Progenitor cell of endocrine pancreas (in vitro differentiated cells): Measurements from ENCODE around the gene MATN1. TPM values are rescaled to one million over a fixed set of nuclear protein-coding genes. Genes with fewer than 3 reads are reported as not detected.

ENCODE experiments used
- DNase-seq: peaks from one replicate; pipeline ENCODE4 v3.0.0; 2021; ENCODE audit warnings: low spot score; ENCODE audit not compliant: unreplicated experiment
- H3K27ac Mint-ChIP-seq: 2 replicates; pipeline ENCODE4 v1.8.0; 2021; ENCODE audit warnings: mild to moderate bottlenecking, moderate library complexity, mixed read lengths
- H3K27me3 Mint-ChIP-seq: 2 replicates; pipeline ENCODE4 v1.8.0; 2021; ENCODE audit warnings: mixed read lengths
- H3K36me3 Mint-ChIP-seq: 2 replicates; pipeline ENCODE4 v1.8.0; 2022; ENCODE audit warnings: mixed read lengths; ENCODE audit not compliant: insufficient read depth
- H3K4me1 Mint-ChIP-seq: 2 replicates; pipeline ENCODE4 v1.8.0; 2021; ENCODE audit warnings: low read depth, mixed read lengths
- H3K4me3 Mint-ChIP-seq: 2 replicates; pipeline ENCODE4 v1.8.0; 2021; ENCODE audit warnings: low read depth, mild to moderate bottlenecking, moderate library complexity, mixed read lengths
- H3K9me3 Mint-ChIP-seq: 2 replicates; pipeline ENCODE4 v1.8.0; 2021; ENCODE audit warnings: low read depth, mixed read lengths
- total RNA-seq: library from RNA; stranded (reverse); gene quantifications from 2 replicates; pipeline ENCODE4 v1.2.1, GENCODE V29; 2021
- TF ChIP-seq, protein P1 (sequence below): fragments of 200-600 bp; sonication (generic); IDR thresholded peaks from one replicate; pipeline ENCODE4 v1.5.0; 2021; ENCODE audit warnings: antibody characterized with exemption, mild to moderate bottlenecking; ENCODE audit not compliant: unreplicated experiment

The MATN1 gene
- total RNA-seq, 1 donor from 2014 or later = 0.14 TPM

DNA sequence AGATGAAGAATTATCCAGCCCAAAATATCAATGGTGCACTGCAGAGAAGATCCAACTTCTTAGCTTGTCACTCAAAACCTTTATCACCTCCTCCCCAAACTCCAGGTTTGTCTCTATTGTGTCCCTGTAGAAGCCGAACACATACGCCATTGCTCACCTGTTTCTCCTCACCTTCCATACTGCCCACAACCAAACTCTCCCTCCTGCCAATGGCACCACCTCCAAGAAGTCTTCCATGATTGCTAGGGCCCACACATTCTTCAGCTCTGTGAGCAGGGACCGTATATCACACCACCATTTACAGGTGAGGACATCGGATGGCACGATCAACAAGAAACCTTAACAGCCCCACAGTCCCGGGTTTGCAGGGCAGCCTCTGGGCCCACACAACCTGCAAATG is 31.9 kb upstream of the MATN1 start:
- no peak for DNase-seq
- H3K36me3 Mint-ChIP-seq = no peaks in the 10 kb centered on the region
- TF ChIP-seq, protein P1, sequence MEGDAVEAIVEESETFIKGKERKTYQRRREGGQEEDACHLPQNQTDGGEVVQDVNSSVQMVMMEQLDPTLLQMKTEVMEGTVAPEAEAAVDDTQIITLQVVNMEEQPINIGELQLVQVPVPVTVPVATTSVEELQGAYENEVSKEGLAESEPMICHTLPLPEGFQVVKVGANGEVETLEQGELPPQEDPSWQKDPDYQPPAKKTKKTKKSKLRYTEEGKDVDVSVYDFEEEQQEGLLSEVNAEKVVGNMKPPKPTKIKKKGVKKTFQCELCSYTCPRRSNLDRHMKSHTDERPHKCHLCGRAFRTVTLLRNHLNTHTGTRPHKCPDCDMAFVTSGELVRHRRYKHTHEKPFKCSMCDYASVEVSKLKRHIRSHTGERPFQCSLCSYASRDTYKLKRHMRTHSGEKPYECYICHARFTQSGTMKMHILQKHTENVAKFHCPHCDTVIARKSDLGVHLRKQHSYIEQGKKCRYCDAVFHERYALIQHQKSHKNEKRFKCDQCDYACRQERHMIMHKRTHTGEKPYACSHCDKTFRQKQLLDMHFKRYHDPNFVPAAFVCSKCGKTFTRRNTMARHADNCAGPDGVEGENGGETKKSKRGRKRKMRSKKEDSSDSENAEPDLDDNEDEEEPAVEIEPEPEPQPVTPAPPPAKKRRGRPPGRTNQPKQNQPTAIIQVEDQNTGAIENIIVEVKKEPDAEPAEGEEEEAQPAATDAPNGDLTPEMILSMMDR = no peak
- peaks cover 10% of the 10 kb centered on the region for H3K27me3 Mint-ChIP-seq
- no peaks in the 10 kb centered on the region for H3K4me1 Mint-ChIP-seq
- no peaks in the 10 kb centered on the region for H3K9me3 Mint-ChIP-seq
- no peak overlapping the region for H3K27ac Mint-ChIP-seq
- no peak overlapping the region for H3K4me3 Mint-ChIP-seq

DNA sequence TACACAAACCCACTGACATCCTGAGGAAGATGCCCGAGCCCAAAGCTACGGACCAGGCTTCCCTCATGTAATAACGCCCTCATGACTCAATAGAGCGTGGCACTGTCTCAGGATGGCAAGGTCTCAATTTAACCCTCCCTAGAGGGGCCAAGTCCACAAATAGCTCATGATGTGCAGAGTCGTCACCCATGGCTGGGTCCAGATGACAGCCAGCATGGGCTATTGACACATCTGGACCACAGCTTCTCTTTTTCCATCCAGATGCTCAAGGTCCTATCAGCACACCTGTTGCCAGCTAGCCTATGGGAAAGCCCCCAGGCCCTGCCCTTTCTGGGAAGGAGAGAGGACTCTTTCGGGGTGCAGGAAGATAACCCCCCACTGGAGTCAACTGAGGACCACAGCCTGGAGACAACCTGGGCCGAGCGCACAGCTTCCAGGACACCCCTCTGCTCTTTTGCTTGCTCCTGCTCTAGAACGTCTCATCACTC is 31.3 kb upstream of the MATN1 start:
- no peaks in the 10 kb centered on the region for H3K36me3 Mint-ChIP-seq
- H3K4me3 Mint-ChIP-seq = no peak overlapping the region
- no peaks in the 10 kb centered on the region for H3K4me1 Mint-ChIP-seq
- H3K9me3 Mint-ChIP-seq = no peaks in the 10 kb centered on the region
- TF ChIP-seq, protein P1 = no peak
- no peak for DNase-seq
- H3K27ac Mint-ChIP-seq = no peak overlapping the region
- H3K27me3 Mint-ChIP-seq = peaks cover 10% of the 10 kb centered on the region

DNA sequence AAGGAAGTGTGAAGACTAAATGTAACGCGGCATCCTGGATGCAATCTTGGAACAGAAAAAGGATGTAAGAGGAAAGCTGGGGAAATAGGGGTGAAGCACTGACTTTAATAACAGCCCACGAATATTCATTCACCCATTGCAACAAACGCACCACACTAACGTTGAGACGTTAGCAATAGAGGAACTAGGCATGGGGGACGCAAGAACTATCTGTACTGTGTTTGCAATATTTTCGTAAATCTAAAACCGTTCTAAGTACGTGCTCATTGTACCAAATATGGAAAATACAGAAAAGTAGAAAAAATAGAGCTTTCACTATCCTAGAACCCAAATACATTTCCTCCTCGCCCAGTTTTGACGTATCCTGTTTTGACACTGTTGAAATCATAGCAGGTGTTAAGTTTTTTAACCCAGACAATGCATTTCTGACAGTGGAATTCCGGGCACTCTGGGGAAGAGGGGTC is 30.3 kb upstream of the MATN1 start:
- H3K4me3 Mint-ChIP-seq = no peak overlapping the region
- peaks cover 1% of the 10 kb centered on the region for H3K4me1 Mint-ChIP-seq
- TF ChIP-seq, protein P1 = no peak
- H3K27ac Mint-ChIP-seq = no peak overlapping the region
- H3K9me3 Mint-ChIP-seq = no peaks in the 10 kb centered on the region
- H3K27me3 Mint-ChIP-seq = peaks cover 11% of the 10 kb centered on the region
- DNase-seq = no peak
- no peaks in the 10 kb centered on the region for H3K36me3 Mint-ChIP-seq

DNA sequence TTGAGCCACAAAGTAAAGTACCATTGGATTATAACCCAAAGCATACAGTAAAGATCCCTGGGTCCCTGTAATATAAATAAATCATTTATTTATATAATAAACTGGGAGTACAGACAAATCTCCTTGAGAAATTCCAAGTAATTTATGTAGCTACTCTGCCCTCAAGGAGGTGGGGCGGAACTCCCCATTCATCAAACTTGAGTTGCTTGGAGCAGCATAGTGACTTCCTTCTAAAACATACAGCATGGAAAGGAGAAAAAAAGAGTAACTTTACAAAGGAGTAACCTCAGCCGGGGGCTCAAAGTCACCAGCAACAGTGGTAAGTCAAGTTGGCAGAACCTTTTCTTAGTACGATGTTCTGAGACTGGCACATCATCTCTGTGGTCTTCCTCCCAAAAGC is 29.7 kb upstream of the MATN1 start:
- peaks cover 13% of the 10 kb centered on the region for H3K27me3 Mint-ChIP-seq
- no peak overlapping the region for H3K27ac Mint-ChIP-seq
- no peaks in the 10 kb centered on the region for H3K36me3 Mint-ChIP-seq
- no peak overlapping the region for H3K4me3 Mint-ChIP-seq
- DNase-seq = no peak
- H3K4me1 Mint-ChIP-seq = peaks cover 2% of the 10 kb centered on the region
- TF ChIP-seq, protein P1 = no peak
- no peaks in the 10 kb centered on the region for H3K9me3 Mint-ChIP-seq

DNA sequence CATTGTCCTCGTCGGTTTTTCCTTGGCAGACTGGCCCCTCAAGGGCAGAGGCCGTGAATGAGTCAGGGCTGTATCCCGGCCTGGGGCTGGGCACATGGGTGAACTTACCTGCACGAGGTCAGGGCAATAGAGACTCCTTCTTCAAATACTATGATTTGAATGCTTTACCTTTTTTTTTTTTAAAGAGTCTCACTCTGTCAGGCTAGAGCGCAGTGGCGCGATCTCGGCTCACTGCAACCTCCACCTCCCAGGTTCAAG is 29.2 kb upstream of the MATN1 start:
- H3K4me3 Mint-ChIP-seq = no peak overlapping the region

More for the DNA sequence above, 29.2 kb upstream of the MATN1 start:
- Mint-ChIP-seq H3K27me3 (peaks cover 15% of the 10 kb centered on the region), H3K36me3 (no peaks in the 10 kb centered on the region), H3K4me1 (peaks cover 2% of the 10 kb centered on the region), H3K27ac (no peak overlapping the region), H3K9me3 (no peaks in the 10 kb centered on the region)
- TF ChIP-seq, protein P1 = no peak
- no peak for DNase-seq
